Gastrocnemius medialis (tissue), 4 donors: ENCODE measurements around the gene WDR87. TPM values are rescaled to one million over a fixed set of nuclear protein-coding genes. Genes with fewer than 3 reads are reported as not detected.

Source experiments
- ATAC-seq, 2 donors: fragments of 150-250 bp; one replicate each; pipeline ENCODE4 v1.9.1; 2016
- DNase-seq, 2 donors: peaks; one replicate each; pipeline ENCODE4 v3.0.0-alpha.2; 2019
- H3K27ac ChIP-seq, 4 donors: fragments of 200-600 bp; sonication (generic); 1 replicate in 1 of 4; 2 replicates in 3 of 4; pipeline ENCODE4 v1.5.1; 2016 to 2018; ENCODE audit warnings: mild to moderate bottlenecking in 2 of 4, moderate library complexity in 1 of 4
- H3K27me3 ChIP-seq, 3 donors: fragments of 200-600 bp; sonication (generic) in 2 of 3; 1 replicate in 1 of 3; 2 replicates in 2 of 3; pipeline versions ENCODE4 v1.5.1 to v1.6.0; 2016 to 2019; ENCODE audit warnings: mild to moderate bottlenecking in 1 of 3, moderate library complexity in 1 of 3
- H3K36me3 ChIP-seq, 2 donors: fragments of 200-600 bp; sonication (generic) in 1 of 2; one replicate each; pipeline ENCODE4 v1.5.1; 2017 to 2018
- H3K4me1 ChIP-seq, 2 donors: fragments of 200-600 bp; sonication (generic) in 1 of 2; one replicate each; pipeline ENCODE4 v1.5.1; 2016 to 2017; ENCODE audit warnings: mild to moderate bottlenecking in 2 of 2
- H3K4me3 ChIP-seq, 4 donors: fragments of 200-600 bp; sonication (generic) in 3 of 4; 1 replicate in 1 of 4; 2 replicates in 3 of 4; pipeline ENCODE4 v1.5.1; 2016 to 2019; ENCODE audit warnings: mild to moderate bottlenecking in 2 of 4
- H3K9me3 ChIP-seq, 3 donors: fragments of 200-600 bp; sonication (generic) in 2 of 3; 1 replicate in 1 of 3; 2 replicates in 2 of 3; pipeline ENCODE4 v1.5.1; 2016 to 2019
- POLR2A ChIP-seq, 2 donors: fragments of 450-650 bp; IDR thresholded peaks; one replicate each; pipeline ENCODE4 v1.6.1; 2017; ENCODE audit warnings: antibody characterized with exemption in 2 of 2, mild to moderate bottlenecking in 2 of 2, moderate library complexity in 2 of 2
- in situ Hi-C, 4 donors: fragments of 200-750 bp; cut with MboI; loops; one replicate each; pipeline versions ENCODE4 v1.15.0 to v1.8.0; 2017; ENCODE audit warnings: low sequenced_read_pairs in 4 of 4
- intact Hi-C: fragments of 100-400 bp; cut with DNase I; formaldehyde crosslinking; loops from one replicate; pipeline ENCODE4 v1.15.1; 2023; ENCODE audit warnings: low total_unique reads
- total RNA-seq, 4 donors: library from RNA; depleted of rRNA; stranded (reverse); fragments of >200 nt; gene quantifications; one replicate each; pipeline versions ENCODE4 v1.1.0 to v1.2.3, GENCODE V29; 2016
- TF ChIP-seq, protein P1 (sequence below), 5 experiments: fragments of 450-650 bp in 3 of 5; fragments of 200-600 bp in 2 of 5; sonication (generic) in 2 of 5; IDR thresholded peaks in 4 of 5; conservative IDR thresholded peaks in 1 of 5; 1 replicate in 4 of 5; 2 replicates in 1 of 5; pipeline ENCODE4 v1.5.1; 2016 to 2019; ENCODE audit warnings: antibody characterized with exemption in 5 of 5, mild to moderate bottlenecking in 3 of 5, moderate library complexity in 3 of 5

The WDR87 gene
- total RNA-seq, 4 donors from 2014 or later: not detected

DNA sequence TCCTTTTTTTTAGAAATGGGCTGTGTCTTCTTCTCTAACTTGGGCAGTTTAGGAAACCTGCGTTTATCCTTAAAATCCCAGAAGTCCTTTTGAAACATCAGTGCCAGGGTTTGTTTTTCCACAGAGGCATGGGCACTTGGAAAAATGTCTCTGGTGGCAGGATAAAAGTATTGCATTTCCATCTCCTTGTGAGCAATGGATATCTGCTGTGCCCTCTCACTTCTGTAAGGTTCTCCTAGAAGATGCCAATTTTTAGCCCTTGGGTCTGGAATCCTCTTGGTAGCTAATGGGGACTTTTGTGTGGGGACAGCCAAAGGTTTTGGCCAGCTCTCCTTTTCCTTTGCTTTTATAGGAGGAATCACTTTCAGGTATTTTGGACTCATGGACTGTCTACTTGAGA is 21.0 kb downstream of the WDR87 start:
- DNase-seq (no peak), ATAC-seq (no peak)
- intact Hi-C loops: no loop called here
- Histone ChIP-seq H3K27me3 (peaks cover 0 to 4% (median 3%) of the 10 kb centered on the region in 3 donors), H3K27ac (no peak overlapping the region), H3K36me3 (no peaks in the 10 kb centered on the region), H3K4me3 (no peak overlapping the region), H3K4me1 (no peaks in the 10 kb centered on the region), H3K9me3 (no peaks in the 10 kb centered on the region)
- in situ Hi-C loops: loop anchor here in 1 of 4 donors (25.0 kb wide), 1 partner anchor 352 kb away; no protein-coding TSS in a partner anchor
- no peak for TF ChIP-seq POLR2A (IDR thresholded peaks at IDR 0.05)
- TF ChIP-seq, protein P1, sequence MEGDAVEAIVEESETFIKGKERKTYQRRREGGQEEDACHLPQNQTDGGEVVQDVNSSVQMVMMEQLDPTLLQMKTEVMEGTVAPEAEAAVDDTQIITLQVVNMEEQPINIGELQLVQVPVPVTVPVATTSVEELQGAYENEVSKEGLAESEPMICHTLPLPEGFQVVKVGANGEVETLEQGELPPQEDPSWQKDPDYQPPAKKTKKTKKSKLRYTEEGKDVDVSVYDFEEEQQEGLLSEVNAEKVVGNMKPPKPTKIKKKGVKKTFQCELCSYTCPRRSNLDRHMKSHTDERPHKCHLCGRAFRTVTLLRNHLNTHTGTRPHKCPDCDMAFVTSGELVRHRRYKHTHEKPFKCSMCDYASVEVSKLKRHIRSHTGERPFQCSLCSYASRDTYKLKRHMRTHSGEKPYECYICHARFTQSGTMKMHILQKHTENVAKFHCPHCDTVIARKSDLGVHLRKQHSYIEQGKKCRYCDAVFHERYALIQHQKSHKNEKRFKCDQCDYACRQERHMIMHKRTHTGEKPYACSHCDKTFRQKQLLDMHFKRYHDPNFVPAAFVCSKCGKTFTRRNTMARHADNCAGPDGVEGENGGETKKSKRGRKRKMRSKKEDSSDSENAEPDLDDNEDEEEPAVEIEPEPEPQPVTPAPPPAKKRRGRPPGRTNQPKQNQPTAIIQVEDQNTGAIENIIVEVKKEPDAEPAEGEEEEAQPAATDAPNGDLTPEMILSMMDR (IDR thresholded peaks at IDR 0.05 in 4 of 5, conservative IDR thresholded peaks at IDR 0.05 in 1 of 5): no peak

DNA sequence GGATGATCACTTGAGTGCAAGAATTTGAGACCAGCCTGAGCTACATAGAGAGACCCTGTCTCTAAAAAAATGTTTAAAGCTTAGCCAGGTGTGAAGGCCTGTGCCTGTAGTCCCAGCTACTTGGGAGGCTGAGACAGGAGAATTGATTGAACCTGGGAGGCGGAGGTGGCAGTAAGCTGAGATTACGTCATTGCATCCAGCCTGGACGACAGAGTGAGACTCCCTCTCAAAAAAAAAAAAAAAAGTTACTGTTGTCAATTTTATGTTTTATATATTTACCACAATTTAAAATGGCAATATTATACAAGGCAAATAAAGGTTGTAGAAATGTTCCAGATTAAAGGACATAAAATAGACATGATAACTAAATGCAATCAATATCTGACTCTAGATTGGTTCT is 29.2 kb downstream of the WDR87 start:
- H3K4me3 ChIP-seq: no peak overlapping the region
- H3K4me1 ChIP-seq: no peaks in the 10 kb centered on the region
- in situ Hi-C loops: loop anchor here in 1 of 4 donors (25.0 kb wide), 1 partner anchor 360 kb away; no protein-coding TSS in a partner anchor
- H3K36me3 ChIP-seq: no peaks in the 10 kb centered on the region
- intact Hi-C loops: no loop called here
- no peaks in the 10 kb centered on the region for H3K9me3 ChIP-seq
- H3K27me3 ChIP-seq: no peaks in the 10 kb centered on the region
- TF ChIP-seq POLR2A (IDR thresholded peaks at IDR 0.05): no peak
- TF ChIP-seq, protein P1 (IDR thresholded peaks at IDR 0.05 in 4 of 5, conservative IDR thresholded peaks at IDR 0.05 in 1 of 5): no peak
- ATAC-seq: no peak
- DNase-seq: no peak
- H3K27ac ChIP-seq: no peak overlapping the region

DNA sequence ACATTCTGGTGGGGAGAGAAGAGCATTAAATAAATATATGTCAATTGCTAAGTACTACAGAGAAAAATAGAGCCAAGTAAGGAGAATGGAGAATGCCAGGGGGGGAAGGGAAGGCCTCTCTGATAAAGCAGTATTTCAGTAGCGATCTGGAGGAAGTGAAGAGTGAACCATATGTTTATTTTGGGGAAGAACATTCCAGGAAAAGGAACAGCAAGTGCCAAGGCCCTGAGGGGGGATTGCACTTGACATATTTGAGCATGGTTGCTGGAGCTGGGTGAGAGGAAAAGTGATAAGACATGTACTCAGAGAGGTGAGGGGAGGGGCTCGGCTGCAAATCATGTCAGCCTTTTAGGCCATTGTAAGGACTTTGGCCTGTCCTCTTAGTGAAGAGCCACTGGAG is 30.4 kb downstream of the WDR87 start:
- intact Hi-C loops: no loop called here
- Histone ChIP-seq H3K36me3 (no peaks in the 10 kb centered on the region), H3K4me3 (no peak overlapping the region), H3K27ac (no peak overlapping the region), H3K27me3 (no peaks in the 10 kb centered on the region), H3K9me3 (no peaks in the 10 kb centered on the region), H3K4me1 (no peaks in the 10 kb centered on the region)
- no peak for TF ChIP-seq POLR2A (IDR thresholded peaks at IDR 0.05)
- TF ChIP-seq, protein P1 (IDR thresholded peaks at IDR 0.05 in 4 of 5, conservative IDR thresholded peaks at IDR 0.05 in 1 of 5): no peak
- in situ Hi-C loops: loop anchor here in 1 of 4 donors (25.0 kb wide), 1 partner anchor 361 kb away; no protein-coding TSS in a partner anchor
- ATAC-seq (no peak), DNase-seq (no peak)

DNA sequence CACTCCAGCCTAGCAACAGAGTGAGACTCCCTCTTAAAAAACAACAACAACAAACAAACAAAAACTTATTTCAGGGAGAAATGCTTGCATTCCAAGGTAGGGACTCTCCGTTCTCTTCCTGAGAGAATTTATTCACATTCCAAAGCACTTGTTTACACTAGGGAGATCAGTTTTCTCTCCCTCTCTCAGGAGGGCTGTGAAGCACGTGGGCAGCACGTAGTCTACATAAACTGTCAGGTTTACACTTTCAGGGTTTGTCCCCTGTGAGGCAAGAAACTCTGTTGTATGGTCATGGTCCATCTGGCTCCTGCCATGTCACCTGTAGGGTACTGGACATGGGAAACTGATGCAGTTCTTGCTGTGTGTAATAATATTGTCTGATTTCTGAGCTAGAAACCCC is 31.6 kb downstream of the WDR87 start:
- Histone ChIP-seq H3K27ac (no peak overlapping the region), H3K4me1 (no peaks in the 10 kb centered on the region), H3K36me3 (no peaks in the 10 kb centered on the region), H3K9me3 (no peaks in the 10 kb centered on the region), H3K27me3 (no peaks in the 10 kb centered on the region), H3K4me3 (no peak overlapping the region)
- DNase-seq (no peak), ATAC-seq (no peak)
- TF ChIP-seq, protein P1 (IDR thresholded peaks at IDR 0.05 in 4 of 5, conservative IDR thresholded peaks at IDR 0.05 in 1 of 5): no peak
- TF ChIP-seq POLR2A (IDR thresholded peaks at IDR 0.05): no peak
- in situ Hi-C loops: loop anchor here in 1 of 4 donors (25.0 kb wide), 1 partner anchor 363 kb away; no protein-coding TSS in a partner anchor
- intact Hi-C loops: no loop called here

DNA sequence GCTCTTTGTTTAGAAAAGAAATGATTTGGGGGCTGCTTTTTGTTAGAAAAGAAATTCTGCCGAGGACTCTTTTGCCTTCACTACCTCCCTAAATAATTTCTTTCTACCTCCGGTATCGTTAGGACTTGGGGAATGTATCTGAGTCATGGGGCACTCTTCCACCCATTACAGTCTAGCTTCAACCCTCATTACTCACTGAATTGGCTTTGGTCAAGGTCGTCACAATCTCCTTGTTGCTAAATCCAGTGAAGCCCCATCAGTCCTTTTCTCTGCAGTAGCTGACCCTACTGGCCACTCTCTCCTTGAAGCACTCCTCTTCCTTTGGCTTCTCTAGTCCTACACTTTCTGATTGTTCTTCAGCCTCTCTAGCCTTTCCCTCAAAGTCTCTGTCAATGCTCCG is 34.0 kb downstream of the WDR87 start:
- Histone ChIP-seq H3K36me3 (no peaks in the 10 kb centered on the region), H3K27ac (no peak overlapping the region), H3K4me1 (no peaks in the 10 kb centered on the region), H3K4me3 (no peak overlapping the region), H3K27me3 (no peaks in the 10 kb centered on the region), H3K9me3 (no peaks in the 10 kb centered on the region)
- no peak for DNase-seq
- intact Hi-C loops: no loop called here
- in situ Hi-C loops: no loop called here
- TF ChIP-seq, protein P1 (IDR thresholded peaks at IDR 0.05 in 4 of 5, conservative IDR thresholded peaks at IDR 0.05 in 1 of 5): no peak
- TF ChIP-seq POLR2A (IDR thresholded peaks at IDR 0.05): no peak
- no peak for ATAC-seq
